HG03135 (cell line): ENCODE data around the gene ZBTB47.

Source experiments
- ATAC-seq: cut with Tn5 transposase; IDR thresholded peaks from one replicate; pipeline ENCODE4 v1.9.1; 2021; ENCODE audit warnings: mild to moderate bottlenecking, moderate library complexity; ENCODE audit not compliant: unreplicated experiment

The ZBTB47 gene

GRCh38 chr3:42664438-42664803 is 10.9 kb downstream of the ZBTB47 start:
- ATAC-seq = no peak

DNA sequence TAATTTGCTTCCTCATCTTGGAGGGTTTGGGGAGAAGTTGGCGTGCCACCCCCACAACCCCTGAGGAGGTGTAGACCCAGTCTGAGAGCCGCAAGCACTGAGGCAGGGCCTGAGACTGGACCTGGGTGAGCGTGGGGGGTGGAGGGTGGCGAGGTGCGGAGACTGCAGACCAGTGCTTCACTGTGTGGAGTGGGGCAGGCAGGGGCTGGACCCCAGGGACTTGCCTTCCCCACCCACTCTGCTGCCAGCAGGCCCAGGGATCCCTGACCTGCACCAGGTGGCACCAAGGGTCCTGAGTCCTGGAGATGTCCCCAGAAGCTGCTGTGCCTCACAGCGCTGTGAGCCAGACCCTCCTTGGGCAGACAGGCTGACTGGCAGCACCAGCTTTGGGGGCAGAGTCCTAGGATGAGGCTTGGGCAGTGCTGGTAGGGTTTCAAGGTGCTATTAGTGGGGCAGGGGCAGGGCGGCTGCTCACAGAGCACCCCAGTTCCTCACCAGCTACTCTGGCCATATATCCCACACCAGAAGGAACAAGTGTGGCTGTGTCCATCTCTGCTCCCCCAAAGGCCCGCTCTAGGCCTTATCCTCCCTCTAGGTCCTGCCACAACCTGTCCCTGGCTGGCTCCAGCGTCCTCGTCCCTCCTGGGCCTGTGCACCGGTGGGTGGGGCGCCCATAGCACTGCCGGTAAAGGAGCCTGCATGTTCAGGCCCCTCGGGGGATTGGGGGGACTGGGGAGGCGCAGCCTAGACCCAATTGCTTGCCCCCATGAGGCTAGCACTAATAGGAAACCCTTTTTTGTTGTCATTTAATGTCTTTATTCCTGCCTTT is 11.8 kb downstream of the ZBTB47 start:
- no peak for ATAC-seq

GRCh38 chr3:42666022-42666421 is 12.5 kb downstream of the ZBTB47 start:
- ATAC-seq = no peak

DNA sequence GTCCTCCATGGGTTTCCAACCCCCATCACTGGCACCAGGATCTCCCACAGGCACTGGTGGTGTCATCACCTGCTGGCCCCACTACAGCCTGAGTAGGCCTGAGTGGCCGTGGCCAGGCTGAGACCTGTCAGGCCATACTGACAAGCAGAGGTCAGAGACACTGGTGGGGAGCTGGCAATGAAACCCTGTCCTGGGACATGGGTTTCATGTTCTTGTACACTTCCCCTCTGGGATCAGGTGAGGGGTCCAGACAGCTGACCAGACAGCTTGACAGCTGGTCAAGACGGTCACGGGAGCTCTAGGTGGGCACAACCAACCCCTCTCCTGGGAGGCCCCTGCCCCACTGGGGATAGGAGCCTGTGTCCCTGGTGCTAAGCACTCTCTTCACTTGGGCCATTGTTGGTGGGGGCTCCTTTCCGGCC is 13.1 kb downstream of the ZBTB47 start:
- no peak for ATAC-seq

DNA sequence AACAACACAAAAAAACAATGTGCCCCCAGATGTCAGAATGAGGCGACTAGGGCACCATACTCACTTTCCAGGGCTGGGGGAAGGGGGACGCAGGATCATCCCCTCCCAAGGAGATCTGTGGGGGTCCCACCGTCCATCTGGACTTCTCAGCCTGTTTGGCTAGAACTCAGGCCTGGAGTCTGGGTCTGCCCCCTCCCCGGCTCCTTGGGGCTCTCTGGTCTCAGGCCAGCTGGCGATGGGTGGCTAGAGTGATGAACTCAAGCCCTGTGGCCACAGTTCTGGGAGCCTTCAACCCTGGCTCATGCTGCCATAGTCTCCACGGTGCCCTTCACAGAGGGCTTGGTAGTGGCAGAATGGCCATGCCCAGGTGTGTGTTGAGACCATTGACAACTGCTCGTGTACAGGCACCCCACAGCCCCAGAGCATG is 13.6 kb downstream of the ZBTB47 start:
- ATAC-seq = no peak

DNA sequence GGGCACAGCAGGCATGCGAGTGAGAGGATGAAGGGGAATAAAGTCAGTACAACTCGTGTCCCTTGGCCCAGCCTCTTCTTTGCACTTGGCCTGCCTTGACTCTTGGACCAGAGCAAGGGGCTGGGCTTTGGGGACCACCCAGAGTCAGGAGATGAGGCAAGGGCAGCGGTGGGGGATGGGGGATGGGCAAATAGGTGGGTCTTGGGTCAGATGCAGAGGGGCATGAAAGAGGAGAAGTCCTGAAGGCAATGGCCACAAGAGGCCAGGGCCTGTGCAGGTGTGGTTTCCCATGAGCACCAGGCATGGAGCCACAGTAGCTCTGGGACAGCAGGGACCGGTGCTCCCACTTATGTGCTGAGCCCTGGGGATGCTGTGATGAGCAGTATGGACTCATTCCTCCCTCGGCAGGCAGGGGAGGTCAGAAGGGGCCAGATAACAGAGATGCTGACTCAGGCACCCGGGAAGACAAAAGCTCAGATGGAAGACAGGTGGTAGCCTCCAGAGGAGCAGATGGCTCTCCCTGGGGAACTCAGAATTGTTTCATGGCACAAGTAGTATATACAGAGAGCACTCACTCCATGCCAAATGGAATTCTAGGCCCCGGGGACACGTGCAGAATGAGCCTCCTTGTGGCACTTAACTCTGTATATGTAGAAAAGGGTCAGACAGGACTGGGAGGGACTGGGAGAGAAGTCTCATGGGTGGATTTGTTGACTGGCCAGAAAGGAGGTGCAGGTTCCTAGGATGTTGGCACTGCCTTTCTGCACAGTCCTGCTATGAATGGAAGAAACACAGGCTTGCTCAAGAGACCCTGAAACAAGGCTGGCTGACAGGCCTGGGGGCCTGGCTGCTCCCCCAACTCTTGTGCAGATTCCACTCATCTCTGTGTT is 14.3 kb downstream of the ZBTB47 start:
- no peak for ATAC-seq

DNA sequence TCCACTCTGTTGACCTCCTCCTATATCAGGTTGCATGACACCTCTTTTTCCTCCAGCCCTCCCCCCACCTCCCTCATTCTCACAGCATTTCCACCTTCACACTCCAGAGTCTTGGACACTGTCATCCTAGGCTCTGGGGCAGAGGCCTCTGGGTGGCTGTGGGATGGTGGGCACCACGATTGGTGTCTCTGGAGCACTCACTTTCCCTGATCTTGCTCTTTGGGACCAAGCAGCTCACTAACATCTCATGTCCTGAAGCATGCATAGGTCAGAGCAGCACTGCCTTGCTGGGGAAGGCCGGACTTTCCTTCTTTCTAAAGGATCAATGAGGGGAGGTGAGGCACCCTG is 14.9 kb downstream of the ZBTB47 start:
- no peak for ATAC-seq

GRCh38 chr3:42668793-42669217 is 15.3 kb downstream of the ZBTB47 start:
- no peak for ATAC-seq

DNA sequence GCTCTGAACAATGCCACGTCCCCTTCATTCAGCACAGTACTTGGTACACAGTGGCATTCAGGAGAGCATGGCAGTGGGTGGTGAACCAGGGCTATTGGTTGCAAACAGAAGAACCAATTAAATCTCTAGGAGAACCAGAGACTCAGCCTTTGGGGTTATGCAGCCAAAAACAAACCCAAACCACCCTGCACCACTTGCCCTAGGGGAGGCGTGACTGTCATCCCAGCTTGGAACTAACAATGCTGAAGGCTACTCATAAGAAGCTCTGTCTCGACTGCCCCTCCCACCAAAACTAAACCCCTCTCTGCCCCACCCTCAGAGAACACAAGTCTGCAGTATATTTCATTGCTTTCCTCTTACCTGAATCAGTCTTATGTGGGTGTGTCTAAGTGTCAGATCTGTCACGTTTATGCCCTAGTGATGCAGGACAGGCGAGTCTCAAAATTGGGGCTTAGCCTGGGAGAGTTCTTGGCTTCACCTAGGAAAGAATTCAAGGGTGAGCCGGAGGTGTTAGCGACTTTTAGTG is 16.6 kb downstream of the ZBTB47 start:
- ATAC-seq = no peak

GRCh38 chr3:42670670-42671069 is 17.2 kb downstream of the ZBTB47 start:
- no peak for ATAC-seq

DNA sequence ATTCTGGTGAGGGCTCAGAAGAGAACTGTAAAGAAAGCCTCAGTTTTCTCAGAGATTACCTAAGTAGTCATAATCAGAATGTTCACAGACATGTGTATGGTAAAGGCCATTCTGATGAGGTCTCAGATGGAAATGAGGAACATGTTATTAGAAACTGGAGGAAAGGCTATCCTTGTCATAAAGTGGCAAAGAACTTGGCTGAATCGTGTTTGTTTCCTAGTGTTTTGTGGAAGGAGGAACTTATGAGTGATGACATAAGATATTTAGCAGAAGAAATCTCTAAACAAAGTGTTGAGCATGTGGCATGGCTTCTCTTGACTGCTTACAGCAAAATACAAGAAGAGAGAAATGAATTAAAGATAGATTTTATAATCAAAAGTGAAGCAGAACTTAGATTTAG is 19.0 kb downstream of the ZBTB47 start:
- ATAC-seq = no peak

- no peak for ATAC-seq
Observed at GRCh38 chr3:42673082-42673481, 19.6 kb downstream of the ZBTB47 start.

- ATAC-seq = no peak
Observed at GRCh38 chr3:42674146-42674545, 20.6 kb downstream of the ZBTB47 start.

DNA sequence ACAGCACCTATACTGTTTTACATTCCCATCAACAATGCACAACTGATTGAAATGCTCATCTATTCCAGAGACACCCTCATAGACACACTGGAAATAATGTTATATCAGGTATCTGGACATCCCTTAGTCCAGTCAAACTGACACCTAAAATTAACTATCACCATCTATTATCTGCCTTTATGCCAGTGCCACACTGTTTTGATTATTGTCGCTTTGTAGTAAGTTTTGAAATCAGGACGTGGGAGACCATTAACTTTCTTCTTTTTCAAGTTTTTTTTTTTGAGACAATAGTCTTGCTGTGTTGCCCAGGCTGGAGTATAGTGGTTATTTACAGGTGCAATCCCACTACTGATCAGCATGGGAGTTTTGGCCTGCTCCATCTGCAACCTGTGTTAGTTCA is 22.4 kb downstream of the ZBTB47 start:
- no peak for ATAC-seq

- ATAC-seq = no peak
Observed at GRCh38 chr3:42678447-42678846, 24.9 kb downstream of the ZBTB47 start.

DNA sequence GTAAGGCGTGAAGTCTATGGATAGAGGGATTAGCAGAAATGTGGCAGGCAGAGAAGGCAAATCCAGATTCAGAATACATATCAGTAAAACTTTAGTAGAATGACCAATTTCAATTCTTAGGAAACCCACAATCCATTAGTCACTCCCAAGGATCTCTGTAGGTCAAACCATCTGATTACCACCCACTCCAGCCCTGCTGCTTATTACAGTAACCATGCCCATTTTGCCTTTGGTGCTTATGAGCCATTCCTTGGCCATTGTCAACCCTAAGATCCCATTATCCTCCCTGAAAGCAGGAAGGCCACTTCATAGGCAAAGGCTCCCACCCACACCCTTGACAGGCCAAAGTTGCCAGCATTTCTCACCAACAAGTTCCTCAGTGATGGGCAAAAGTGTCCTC is 26.8 kb downstream of the ZBTB47 start:
- ATAC-seq = no peak

DNA sequence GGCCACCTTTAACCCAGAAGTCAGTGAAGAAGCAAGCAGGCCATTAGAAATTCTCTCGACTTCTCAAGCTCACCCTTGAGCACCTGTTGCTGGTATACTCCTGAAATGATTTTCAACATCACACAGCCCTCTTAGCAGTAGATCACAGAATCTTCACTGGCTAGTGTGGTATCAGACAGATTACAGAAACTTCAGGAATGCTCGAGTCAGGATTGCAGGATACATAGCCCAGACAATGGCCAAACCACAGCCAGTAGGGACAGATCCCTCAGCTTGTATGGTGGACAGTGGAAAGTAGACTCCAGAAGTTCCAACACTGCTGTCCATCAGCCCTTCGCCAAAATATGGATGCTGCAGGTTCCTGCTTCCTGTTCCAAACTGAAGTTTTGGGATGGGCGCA is 27.3 kb downstream of the ZBTB47 start:
- no peak for ATAC-seq

- no peak for ATAC-seq
Observed at GRCh38 chr3:42681361-42682038, 28.0 kb downstream of the ZBTB47 start.

- ATAC-seq = no peak
Observed at GRCh38 chr3:42682301-42683070, 29.0 kb downstream of the ZBTB47 start.

- ATAC-seq = no peak
Observed at GRCh38 chr3:42683875-42684598, 30.5 kb downstream of the ZBTB47 start.
